Stomach (tissue), 9 donors: ENCODE measurements around the gene BCAS3. TPM values are rescaled to one million over a fixed set of nuclear protein-coding genes. Genes with fewer than 3 reads are reported as not detected.
A peak's percentile ranks its signal among the peaks of the same experiment; 100 is the strongest.
"Not testable (repeated sequence)": the region's sequence is repeated elsewhere in the genome, so short reads cannot be mapped to it uniquely, and the experiment has no call there.

ENCODE experiments used
- DNase-seq, 2 donors: peaks; one replicate each; pipeline versions ENCODE4 v3.0.0 to v3.0.0-alpha.2; 2013 to 2019
- H3K27ac ChIP-seq, 5 donors: fragments of 200-600 bp in 4 of 5; sonication (generic) in 4 of 5; one replicate each; pipeline ENCODE4 v1.5.1; 2013 to 2019; ENCODE audit warnings: mild to moderate bottlenecking in 1 of 5, moderate library complexity in 1 of 5
- H3K27me3 ChIP-seq, 3 donors: fragments of 200-600 bp; sonication (generic); one replicate each; pipeline ENCODE4 v1.5.1; 2017 to 2019; ENCODE audit warnings: mixed run types in 1 of 3
- H3K36me3 ChIP-seq, 4 donors: fragments of 200-600 bp; sonication (generic); 1 replicate in 3 of 4; 2 replicates in 1 of 4; pipeline ENCODE4 v1.5.1; 2016 to 2019
- H3K4me1 ChIP-seq, 4 donors: fragments of 200-600 bp; sonication (generic); one replicate each; pipeline ENCODE4 v1.5.1; 2016 to 2019
- H3K4me3 ChIP-seq, 4 donors: fragments of 200-600 bp; sonication (generic) in 3 of 4; one replicate each; pipeline ENCODE4 v1.5.1; 2016 to 2019; ENCODE audit warnings: mild to moderate bottlenecking in 1 of 4
- H3K9me3 ChIP-seq, 4 donors: fragments of 200-600 bp; sonication (generic); one replicate each; pipeline ENCODE4 v1.5.1; 2016 to 2019
- CTCF ChIP-seq, 7 experiments: fragments of 450-650 bp in 4 of 7; fragments of 200-600 bp in 3 of 7; sonication (generic) in 3 of 7; IDR thresholded peaks; one replicate each; pipeline ENCODE4 v1.5.1; 2016 to 2019; ENCODE audit warnings: antibody characterized with exemption in 7 of 7, control low read depth in 2 of 7, mild to moderate bottlenecking in 1 of 7
- EP300 ChIP-seq: sonication (generic); formaldehyde crosslinking; IDR thresholded peaks from one replicate; pipeline ENCODE4 v1.6.1; 2017; ENCODE audit warnings: antibody characterized with exemption
- POLR2A ChIP-seq, 4 donors: fragments of 450-650 bp; IDR thresholded peaks; one replicate each; pipeline ENCODE4 v1.6.1; 2016; ENCODE audit warnings: antibody characterized with exemption in 4 of 4, control low read depth in 2 of 4, mild to moderate bottlenecking in 1 of 4, moderate library complexity in 1 of 4
- POLR2AphosphoS5 ChIP-seq, 3 donors: sonication (generic); formaldehyde crosslinking; IDR thresholded peaks; one replicate each; pipeline ENCODE4 v1.6.1; 2016; ENCODE audit warnings: antibody characterized with exemption in 3 of 3
- WGBS, 5 donors: extraction: QIAGEN DNeasy Blood & Tissue Kit in 3 of 5; methylation state at CpG; one replicate each; pipeline versions ENCODE4 v1.1.5 to v1.1.7; 2013 to 2018; 5-methylcytosine and 5-hydroxymethylcytosine counted together
- intact Hi-C: fragments of 100-400 bp; cut with DNase I; formaldehyde crosslinking; loops from one replicate; pipeline ENCODE4 v1.15.1; 2023; ENCODE audit warnings: low total_unique reads
- polyA plus RNA-seq, 3 donors: library from polyadenylated mRNA; stranded (reverse); fragments of 200-250 nt; gene quantifications; one replicate each; pipeline ENCODE4 v1.2.3, GENCODE V29; 2013
- total RNA-seq, 5 donors: library from RNA; depleted of rRNA; stranded (reverse); fragments of >200 nt; gene quantifications; one replicate each; pipeline versions ENCODE4 v1.1.0 to v1.2.3, GENCODE V29; 2014 to 2016
- donor health status: healthy with polysubstance abuse.
- donor health status: Bipolar disorder and iron deficiency.
- donor health status: healthy.

BCAS3 gene
- total and polyA plus RNA-seq, 8 donors: 4.9 to 150 (median 25.3) TPM

DNA sequence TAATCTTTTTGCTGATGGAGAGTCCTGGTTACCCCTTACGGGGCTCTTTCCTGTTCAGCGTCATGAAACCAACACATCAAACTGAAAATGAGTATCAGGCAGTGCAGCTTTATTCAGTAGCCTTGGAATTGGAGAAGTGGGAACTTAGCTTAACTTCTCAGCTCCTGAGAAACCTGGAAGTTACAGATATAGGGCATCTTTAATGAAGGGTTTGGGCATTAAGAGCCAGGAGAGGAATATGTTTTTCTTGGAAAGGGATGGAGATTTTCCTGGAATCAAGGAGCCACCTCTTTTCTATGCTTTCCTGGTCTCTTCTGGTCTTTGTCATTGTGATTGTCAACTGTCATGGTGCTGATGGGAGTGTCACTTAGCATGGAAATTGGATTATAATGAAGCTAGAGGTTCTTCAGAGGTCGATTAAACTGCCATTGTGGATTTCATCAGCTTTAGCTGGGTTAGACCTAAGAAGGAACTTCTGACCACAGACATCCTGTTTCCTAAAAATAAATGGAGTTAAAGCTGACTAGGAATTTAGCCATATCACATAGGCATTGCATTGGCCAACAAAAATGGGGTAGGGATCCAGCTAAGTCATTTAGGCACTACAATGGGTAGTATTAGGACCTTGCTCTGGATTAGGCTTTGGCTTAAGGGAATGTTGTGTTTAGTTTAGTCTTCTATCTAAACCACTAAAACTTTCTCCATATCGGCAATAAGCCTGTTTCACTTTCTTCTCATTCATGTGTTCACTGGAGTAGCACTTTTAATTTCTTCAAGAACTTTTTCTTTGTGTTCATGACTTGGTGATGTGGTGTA is 186.4 kb downstream of the BCAS3 start:
- Histone ChIP-seq H3K4me3 (no peak overlapping the region), H3K27ac (no peak overlapping the region), H3K27me3 (no peaks in the 10 kb centered on the region), H3K9me3 (no peaks in the 10 kb centered on the region), H3K4me1 (peaks cover 0 to 14% (median 2%) of the 10 kb centered on the region in 4 donors), H3K36me3 (peaks cover 0 to 4% (median 0%) of the 10 kb centered on the region in 4 donors)
- WGBS, 5 donors: 65 to 80% (median 77%) methylated on average over 4 of the region's 4 CpGs
- intact Hi-C loops: no loop called here
- DNase-seq: peak in 1 of 2 donors; percentile 2
- no peak for TF ChIP-seq EP300
- no peak for TF ChIP-seq POLR2AphosphoS5 (IDR thresholded peaks at IDR 0.05)
- TF ChIP-seq POLR2A (IDR thresholded peaks at IDR 0.05): no peak
- TF ChIP-seq CTCF (IDR thresholded peaks at IDR 0.05): no peak

DNA sequence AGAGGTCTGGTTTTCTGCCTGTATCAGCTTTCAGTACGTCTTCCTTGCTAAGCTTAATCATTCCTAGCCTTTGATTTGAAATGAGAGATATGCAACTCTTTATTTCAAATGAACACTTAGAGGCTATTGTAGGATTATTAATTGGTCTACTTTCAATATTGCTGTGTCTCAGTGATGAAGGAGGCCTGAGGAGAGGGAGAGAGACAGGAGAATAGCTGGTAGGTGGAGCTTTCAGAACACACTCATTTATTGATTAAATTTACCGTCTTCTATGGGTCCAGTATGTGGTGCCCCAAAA is 187.0 kb downstream of the BCAS3 start:
- no peak for DNase-seq
- Histone ChIP-seq H3K4me1 (peaks cover 0 to 14% (median 2%) of the 10 kb centered on the region in 4 donors), H3K9me3 (no peaks in the 10 kb centered on the region), H3K27ac (no peak overlapping the region), H3K4me3 (no peak overlapping the region), H3K27me3 (no peaks in the 10 kb centered on the region), H3K36me3 (peaks cover 0 to 6% (median 0%) of the 10 kb centered on the region in 4 donors)
- intact Hi-C loops: no loop called here
- no peak for TF ChIP-seq POLR2A (IDR thresholded peaks at IDR 0.05)
- TF ChIP-seq POLR2AphosphoS5 (IDR thresholded peaks at IDR 0.05): no peak
- no peak for TF ChIP-seq CTCF (IDR thresholded peaks at IDR 0.05)
- WGBS, 5 donors: 62 to 74% (median 72%) methylated on average over 2 of the region's 2 CpGs

GRCh38 chr17:60874772-60875171 is 197.1 kb downstream of the BCAS3 start:
- no peaks in the 10 kb centered on the region for H3K27me3 ChIP-seq
- no peak overlapping the region for H3K27ac ChIP-seq
- no peaks in the 10 kb centered on the region for H3K4me1 ChIP-seq
- DNase-seq: no peak
- H3K36me3 ChIP-seq: no peaks in the 10 kb centered on the region
- TF ChIP-seq POLR2AphosphoS5 (IDR thresholded peaks at IDR 0.05): no peak
- no peak for TF ChIP-seq POLR2A (IDR thresholded peaks at IDR 0.05)
- TF ChIP-seq CTCF (IDR thresholded peaks at IDR 0.05): no peak
- no peak for TF ChIP-seq EP300
- intact Hi-C loops: no loop called here
- H3K4me3 ChIP-seq: no peak overlapping the region
- 90 to 97% (median 93%) methylated on average over 2 of the region's 2 CpGs for WGBS, 5 donors
- no peaks in the 10 kb centered on the region for H3K9me3 ChIP-seq

GRCh38 chr17:60886731-60887613 is 209.3 kb downstream of the BCAS3 start:
- H3K9me3 ChIP-seq, H3K36me3 ChIP-seq, H3K27me3 ChIP-seq, DNase-seq, H3K4me1 ChIP-seq, intact Hi-C loops: not testable (repeated sequence)
- peak overlapping the region in 3 of 5 donors; percentile 21 to 38 (median 25) for H3K27ac ChIP-seq
- WGBS, 5 donors: 41 to 52% (median 46%) methylated on average over 17 to 19 of the region's 39 CpGs
- peak overlapping the region; percentile 25 to 41 (median 29) for H3K4me3 ChIP-seq
